Activated CD4-positive, alpha-beta T cell treated with anti-CD3 and anti-CD28 coated beads, Interleukin-2, Interleukin-6, amounts not matched to agents 100 ng/mL and 50 ng/mL, durations not matched to agents 16 hours and 8 hours (primary cell): Measurements from ENCODE around the gene OSMR.

Source experiments
- DNase-seq: peaks from one replicate; pipeline ENCODE4 v3.0.0-alpha.2; 2020

Gene OSMR

DNA sequence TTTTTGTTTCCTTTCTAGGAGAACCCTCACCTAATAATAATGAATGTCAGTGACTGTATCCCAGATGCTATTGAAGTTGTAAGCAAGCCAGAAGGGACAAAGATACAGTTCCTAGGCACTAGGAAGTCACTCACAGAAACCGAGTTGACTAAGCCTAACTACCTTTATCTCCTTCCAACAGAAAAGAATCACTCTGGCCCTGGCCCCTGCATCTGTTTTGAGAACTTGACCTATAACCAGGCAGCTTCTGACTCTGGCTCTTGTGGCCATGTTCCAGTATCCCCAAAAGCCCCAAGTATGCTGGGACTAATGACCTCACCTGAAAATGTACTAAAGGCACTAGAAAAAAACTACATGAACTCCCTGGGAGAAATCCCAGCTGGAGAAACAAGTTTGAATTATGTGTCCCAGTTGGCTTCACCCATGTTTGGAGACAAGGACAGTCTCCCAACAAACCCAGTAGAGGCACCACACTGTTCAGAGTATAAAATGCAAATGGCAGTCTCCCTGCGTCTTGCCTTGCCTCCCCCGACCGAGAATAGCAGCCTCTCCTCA is 87.1 kb downstream of the OSMR start:
- no peak for DNase-seq

DNA sequence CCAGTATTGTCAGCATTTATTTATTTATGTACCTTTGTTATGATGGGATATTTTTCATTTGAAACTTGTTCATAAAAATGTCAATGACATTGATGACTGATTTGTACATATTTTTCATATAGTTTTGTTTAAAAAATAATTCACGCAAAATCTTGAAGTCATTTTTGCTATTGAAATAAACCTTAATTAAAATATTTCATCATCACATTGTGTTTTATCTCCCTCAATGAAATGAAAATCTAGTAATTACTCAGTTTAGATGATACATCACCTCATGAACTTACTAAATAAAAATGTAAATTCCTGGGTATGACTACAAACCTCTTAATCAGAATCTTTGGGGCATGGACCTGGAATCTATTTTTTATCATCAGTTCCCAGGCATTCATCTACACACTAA is 89.6 kb downstream of the OSMR start:
- DNase-seq, result no peak

DNA sequence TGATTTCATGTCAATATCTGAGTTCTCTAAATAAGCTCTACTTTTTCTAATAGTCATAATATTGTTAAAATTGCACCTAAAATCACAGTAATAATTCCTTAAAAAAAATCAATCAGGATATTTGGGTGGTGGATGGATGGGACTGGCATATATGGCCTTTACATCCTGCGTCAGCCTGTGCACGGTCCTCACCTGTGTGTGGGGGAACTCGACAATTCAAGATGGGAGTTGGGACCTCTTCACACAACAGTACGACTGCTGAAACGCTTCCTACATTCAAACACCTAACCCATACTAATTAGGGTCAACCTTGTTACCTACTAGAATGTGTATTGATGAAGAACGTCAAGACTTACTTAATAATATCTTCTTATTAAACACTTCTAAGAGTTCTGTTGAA is 90.5 kb downstream of the OSMR start:
- DNase-seq, result no peak

DNA sequence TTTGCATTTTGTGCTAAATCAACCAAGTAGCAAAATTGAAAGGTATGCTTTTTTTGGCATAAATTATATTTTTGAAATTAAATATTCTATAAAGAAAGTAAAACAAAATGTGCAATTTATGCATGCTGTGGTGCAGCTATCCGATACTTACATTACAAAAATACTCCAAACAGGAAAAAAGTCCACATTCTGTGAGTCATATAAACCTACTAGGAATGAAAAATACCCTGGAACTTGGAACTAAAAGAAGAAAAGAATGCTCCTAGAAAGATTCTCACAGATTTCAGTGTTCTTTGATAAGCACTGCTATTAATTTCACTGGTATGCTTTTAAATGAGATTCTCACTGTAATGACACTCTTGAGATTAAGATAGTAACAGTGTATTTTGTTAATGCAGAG is 92.6 kb downstream of the OSMR start:
- DNase-seq, result no peak

DNA sequence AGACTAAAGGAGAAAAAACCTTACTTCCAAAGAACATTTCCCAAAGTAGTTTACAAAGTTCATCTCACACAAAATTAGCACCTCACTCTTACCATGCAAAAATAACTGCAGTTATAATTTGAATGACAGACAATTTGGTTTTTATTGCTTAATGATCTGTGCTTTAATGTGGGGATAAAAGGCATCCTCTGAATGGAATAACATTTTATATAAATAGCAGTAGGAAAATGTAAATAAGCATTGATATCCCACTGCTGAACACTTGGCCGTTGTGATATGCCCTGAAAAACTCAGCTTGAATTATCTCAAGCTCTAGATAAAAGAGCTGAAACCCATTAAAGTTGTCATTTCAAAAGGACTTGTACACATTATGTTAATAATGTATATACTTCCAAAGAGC is 93.2 kb downstream of the OSMR start:
- DNase-seq, result no peak

DNA sequence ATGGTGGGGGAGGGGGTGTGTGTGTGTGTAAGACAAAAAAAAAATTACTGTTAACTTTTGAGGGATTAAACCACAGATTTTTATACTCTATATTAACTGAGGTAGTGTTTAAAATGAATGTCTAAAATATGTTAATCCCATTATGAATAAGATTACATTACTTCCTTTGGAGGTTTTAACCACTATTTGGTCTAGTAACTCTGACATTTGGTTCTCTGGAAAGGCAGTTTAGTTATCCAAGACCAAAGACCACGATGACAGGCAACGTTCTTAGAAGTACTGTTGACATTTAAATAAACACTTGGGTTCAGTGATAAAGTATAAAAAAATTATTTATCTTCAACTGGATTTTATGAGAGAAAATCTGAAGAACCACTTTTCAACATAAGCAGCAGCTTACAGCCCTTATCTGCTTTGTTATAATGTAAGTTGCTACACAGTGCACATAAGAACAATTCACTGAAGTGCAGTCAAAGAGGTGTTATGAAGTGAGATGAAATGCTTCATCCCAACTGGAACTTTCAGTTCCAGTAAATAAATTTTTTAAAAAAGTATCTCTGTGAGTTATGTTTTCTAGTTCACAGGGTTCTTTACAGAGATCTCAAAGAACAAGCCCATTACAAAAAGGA is 94.5 kb downstream of the OSMR start:
- no peak for DNase-seq

DNA sequence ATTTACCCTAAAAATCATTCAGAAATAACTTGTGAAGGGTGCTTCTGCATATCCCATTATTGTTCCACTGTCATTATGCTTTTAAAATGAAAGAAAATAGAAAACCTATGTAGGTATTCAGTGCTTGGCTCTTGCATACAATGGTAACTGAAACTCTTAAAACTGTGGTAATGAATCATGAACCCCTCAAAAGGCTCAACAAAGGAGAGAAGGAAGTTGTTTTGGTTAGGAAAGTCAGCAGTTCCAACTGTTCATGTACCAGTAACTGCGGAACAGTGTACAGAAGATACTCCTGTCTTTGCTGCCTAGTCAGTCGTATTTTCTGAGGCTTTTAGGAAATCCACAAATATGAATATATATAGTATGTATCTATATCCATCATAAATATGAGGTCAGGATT is 96.1 kb downstream of the OSMR start:
- no peak for DNase-seq

DNA sequence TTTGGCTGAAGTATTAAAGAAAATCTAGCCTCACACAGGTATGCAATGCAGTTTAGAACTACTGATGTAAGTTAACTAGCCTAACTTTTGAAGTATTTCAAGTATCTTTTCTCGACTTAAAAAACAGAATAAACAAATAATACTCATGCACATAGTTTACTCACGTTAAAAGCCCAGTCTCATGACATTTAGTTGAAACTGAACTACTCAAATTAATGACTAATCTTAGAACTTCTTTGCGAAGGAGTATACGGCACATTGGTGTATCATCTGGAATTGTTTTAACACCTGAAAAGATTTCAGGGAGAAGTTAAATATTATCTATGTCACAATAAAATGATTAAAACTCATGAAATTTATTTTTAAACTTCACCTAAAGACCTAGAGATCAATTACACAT is 98.5 kb downstream of the OSMR start:
- no peak for DNase-seq

DNA sequence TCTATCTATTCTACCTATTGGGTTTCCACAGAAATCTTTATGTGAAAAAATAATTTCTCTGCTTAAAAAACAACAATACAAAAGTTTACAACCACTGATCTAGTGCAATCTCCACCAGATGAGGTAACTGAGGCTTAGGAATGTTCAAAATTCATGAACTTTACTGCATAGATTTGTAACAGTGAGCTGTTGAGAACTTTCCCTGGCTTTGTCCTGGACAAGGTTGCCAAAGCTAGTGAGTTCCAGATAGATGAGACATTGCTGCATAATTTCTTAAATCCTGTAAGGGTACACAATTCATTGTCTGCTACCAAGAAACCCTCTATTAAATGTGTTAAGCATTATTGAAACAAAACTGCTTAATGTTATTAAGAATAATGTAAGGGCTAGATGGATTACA is 102.7 kb downstream of the OSMR start:
- no peak for DNase-seq

DNA sequence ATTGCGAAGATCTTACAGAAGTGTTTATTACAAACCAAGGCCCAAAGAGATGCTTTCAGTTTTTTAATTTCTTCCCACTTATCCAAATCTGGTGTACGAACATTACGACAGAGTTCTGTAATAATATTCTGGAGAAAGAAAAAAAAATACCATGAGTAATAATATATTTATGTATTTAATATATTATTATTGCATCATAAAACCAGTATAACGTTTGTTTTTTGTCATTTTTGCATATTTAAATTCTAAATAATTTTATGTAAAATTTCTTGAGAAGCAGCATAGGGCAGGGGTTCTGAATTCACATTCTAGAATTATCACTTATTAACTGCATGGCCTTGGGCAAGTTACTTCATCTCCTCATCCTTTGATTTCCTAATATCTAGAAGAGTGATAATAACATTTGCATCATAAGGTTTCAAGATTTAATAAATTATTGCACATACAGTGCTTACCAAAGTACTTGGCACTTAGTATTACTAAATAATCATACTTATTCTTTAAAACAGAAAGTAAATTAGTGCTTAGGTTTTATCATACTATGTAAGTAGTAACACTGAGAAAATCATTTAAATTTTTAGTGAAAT is 107.7 kb downstream of the OSMR start:
- DNase-seq, result no peak

DNA sequence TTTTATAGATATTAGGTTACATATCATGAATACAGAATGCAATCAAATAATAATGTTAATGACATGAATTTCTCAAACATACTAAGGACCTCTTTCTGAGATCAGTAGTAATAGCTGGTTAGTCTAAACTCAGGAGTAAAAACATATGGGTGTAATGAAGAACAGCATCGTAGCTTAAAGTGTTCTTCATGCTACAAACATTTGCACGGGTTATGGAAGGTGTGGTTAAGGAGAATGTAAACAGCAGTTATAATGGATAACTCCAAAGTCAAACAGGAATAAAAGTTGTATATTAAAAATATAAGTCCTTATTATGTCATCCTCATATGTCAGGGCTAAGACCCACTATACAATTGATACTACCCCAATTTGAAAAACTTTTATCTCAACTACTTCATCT is 115.9 kb downstream of the OSMR start:
- no peak for DNase-seq

DNA sequence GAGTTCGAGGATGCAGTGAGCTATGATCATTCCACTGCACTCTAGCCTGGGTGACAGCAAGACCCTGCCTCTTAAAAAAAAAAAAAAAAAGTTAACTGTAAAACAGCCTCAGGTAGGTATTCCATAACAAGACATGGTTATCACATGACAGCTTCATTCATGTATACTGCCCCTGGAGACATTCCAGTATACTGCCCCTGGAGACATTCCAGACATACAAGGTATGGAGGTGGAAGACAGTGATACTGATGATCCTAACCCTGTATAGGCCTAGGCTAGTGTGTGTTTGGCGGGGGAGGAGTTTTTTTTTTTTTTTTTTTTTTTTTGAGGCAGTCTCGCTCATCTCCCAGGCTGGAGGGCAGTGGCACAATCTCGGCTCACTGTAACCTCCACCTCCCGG is 122.9 kb downstream of the OSMR start:
- DNase-seq, result no peak

DNA sequence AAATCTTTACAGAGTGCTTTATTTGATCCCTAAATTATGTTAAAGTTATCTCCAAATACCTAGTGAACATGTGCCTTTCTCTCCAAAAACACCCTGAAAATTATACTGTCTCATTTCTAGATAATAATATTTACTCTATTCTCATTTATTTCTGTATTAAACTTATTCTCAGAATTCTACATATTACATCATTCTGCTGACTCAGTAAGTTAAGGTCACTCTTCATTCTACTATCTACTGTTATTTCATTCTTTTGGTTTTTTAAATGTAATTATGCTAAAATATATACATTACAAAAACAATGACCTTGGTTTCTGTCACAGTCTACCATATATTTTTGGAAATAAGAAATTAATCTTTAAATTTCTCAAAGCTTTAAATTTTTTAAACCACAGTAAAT is 132.2 kb downstream of the OSMR start:
- DNase-seq, result no peak

DNA sequence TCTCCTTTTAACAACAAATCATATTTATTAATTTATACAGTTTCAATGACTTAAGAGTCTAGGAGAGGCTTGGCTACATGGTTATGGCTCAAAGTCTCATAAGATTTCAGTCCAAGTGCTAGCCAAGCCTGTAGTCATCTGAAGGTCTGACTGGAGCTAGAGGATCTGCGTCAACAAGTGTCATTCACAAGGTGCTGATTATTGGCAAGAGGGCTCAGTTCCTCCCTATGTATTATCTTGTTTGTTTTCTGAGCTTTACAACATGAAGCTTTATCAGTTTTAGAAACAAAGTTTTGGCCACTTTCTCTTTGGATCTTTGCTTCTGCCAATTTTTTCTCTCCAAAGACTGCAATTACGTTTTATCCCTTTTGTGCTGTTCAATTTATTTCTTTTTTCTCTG is 133.7 kb downstream of the OSMR start:
- no peak for DNase-seq
